Smooth muscle cell (in vitro differentiated cells): Measurements from ENCODE around the gene GGT1. TPM values are rescaled to one million over a fixed set of nuclear protein-coding genes. Genes with fewer than 3 reads are reported as not detected.
"Not testable (repeated sequence)": the region's sequence is repeated elsewhere in the genome, so short reads cannot be mapped to it uniquely, and the experiment has no call there.

Experiments
- DNase-seq: peaks from one replicate; lab custom pipeline; 2025; ENCODE audit not compliant: unreplicated experiment; lab: John Stamatoyannopoulos, UW
- H2AFZ ChIP-seq: fragments of 200-600 bp; sonication (generic); 2 replicates; pipeline ENCODE4 v1.6.0; 2016; ENCODE audit warnings: antibody characterized with exemption, low read depth, mild to moderate bottlenecking
- H3F3A ChIP-seq: fragments of 200-600 bp; sonication (generic); 2 replicates; pipeline ENCODE4 v1.6.0; 2017; ENCODE audit warnings: antibody characterized with exemption, low read depth
- H3K27ac ChIP-seq: fragments of 200-600 bp; sonication (generic); 2 replicates; pipeline ENCODE4 v1.5.1; 2016; ENCODE audit warnings: low read depth, mild to moderate bottlenecking
- H3K27me3 ChIP-seq: fragments of 200-600 bp; sonication (generic); 2 replicates; pipeline ENCODE4 v1.6.1; 2016; ENCODE audit warnings: low read depth, mild to moderate bottlenecking
- H3K36me3 ChIP-seq: fragments of 200-600 bp; sonication (generic); 2 replicates; pipeline ENCODE4 v1.5.1; 2016; ENCODE audit warnings: low read depth
- H3K4me1 ChIP-seq: fragments of 200-600 bp; sonication (generic); 2 replicates; pipeline ENCODE4 v1.5.1; 2016; ENCODE audit warnings: low read depth
- H3K4me2 ChIP-seq: fragments of 200-600 bp; sonication (generic); 2 replicates; pipeline ENCODE4 v1.6.0; 2016; ENCODE audit warnings: mild to moderate bottlenecking
- H3K4me3 ChIP-seq: fragments of 200-600 bp; sonication (generic); 2 replicates; pipeline ENCODE4 v1.5.1; 2016; ENCODE audit warnings: mild to moderate bottlenecking
- H3K79me2 ChIP-seq: fragments of 200-600 bp; sonication (generic); 2 replicates; pipeline ENCODE4 v1.6.0; 2016; ENCODE audit warnings: low read depth, mild to moderate bottlenecking
- H3K9ac ChIP-seq: fragments of 200-600 bp; sonication (generic); 2 replicates; pipeline ENCODE4 v1.6.0; 2016; ENCODE audit warnings: low read depth
- H3K9me3 ChIP-seq: fragments of 200-600 bp; sonication (generic); replicated peaks from 2 replicates; pipeline ENCODE4 v1.5.1; 2016; ENCODE audit warnings: low read depth
- H4K20me1 ChIP-seq: fragments of 200-600 bp; sonication (generic); 2 replicates; pipeline ENCODE4 v1.6.0; 2016; ENCODE audit warnings: low read depth
- WGBS: methylation state at CpG from one replicate; pipeline ENCODE4 v1.1.7; 2016; ENCODE audit warnings: low lambda C conversion rate; 5-methylcytosine and 5-hydroxymethylcytosine counted together
- polyA plus RNA-seq: library from polyadenylated mRNA; unstranded; fragments of >200 nt; fragmentation: Nextera tagmentation; extraction: Ambion mirVana; gene quantifications from 2 replicates; pipeline ENCODE4 v1.2.1, GENCODE V29; 2016
- total RNA-seq: library from RNA; depleted of rRNA; stranded (reverse); fragments of >200 nt; gene quantifications from 2 replicates; pipeline ENCODE4 v1.2.3, GENCODE V29; 2014
- TF ChIP-seq, protein P1 (sequence below): fragments of 200-600 bp; sonication (generic); IDR thresholded peaks from 2 replicates; pipeline ENCODE4 v1.5.1; 2017; ENCODE audit warnings: borderline replicate concordance, mild to moderate bottlenecking, antibody characterized with exemption; ENCODE audit not compliant: insufficient read depth, poor library complexity, severe bottlenecking

GGT1 gene
- total and polyA plus RNA-seq, 2 experiments from 2014 or later: 28.4 to 55.5 TPM

DNA sequence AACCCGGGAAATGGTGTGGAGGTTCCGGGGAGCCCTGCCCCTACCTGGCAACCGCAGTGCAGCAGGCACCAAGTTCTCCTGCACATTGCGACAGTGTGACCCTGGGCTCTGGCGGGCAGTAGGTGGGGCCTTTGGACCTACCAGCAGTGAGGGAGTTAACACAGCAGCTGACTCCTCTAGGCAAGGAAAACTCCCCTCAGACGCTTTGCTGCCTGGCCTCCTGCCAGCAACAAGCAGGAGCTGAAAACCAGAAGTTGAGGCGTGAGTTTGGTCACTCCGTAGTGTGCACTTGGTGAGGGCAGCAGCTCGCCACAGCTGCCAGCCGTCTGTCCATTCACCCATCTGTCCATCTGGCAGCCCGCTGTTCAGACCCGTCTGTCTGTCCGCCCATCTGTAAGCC, 29.6 kb downstream of the GGT1 start:
- H3K9ac ChIP-seq, H4K20me1 ChIP-seq, H3K4me3 ChIP-seq, H3K4me2 ChIP-seq, H3K36me3 ChIP-seq, H3K79me2 ChIP-seq, H3K9me3 ChIP-seq, H3K27me3 ChIP-seq, H3K27ac ChIP-seq, DNase-seq, H3K4me1 ChIP-seq, H2AFZ ChIP-seq, H3F3A ChIP-seq: not testable (repeated sequence)
- 36% methylated on average over 12 of the region's 13 CpGs for WGBS

GRCh38 chr22:24633231-24634023, 30.4 kb downstream of the GGT1 start:
- H3K27ac ChIP-seq, DNase-seq, H3F3A ChIP-seq, H3K4me1 ChIP-seq, H3K27me3 ChIP-seq, H3K36me3 ChIP-seq, H4K20me1 ChIP-seq, H3K9me3 ChIP-seq, H3K4me3 ChIP-seq, H3K9ac ChIP-seq, H2AFZ ChIP-seq, H3K79me2 ChIP-seq: not testable (repeated sequence)
- WGBS: 57% methylated on average over 16 of the region's 16 CpGs
- H3K4me2 ChIP-seq: peak overlapping the region; percentile 61

DNA sequence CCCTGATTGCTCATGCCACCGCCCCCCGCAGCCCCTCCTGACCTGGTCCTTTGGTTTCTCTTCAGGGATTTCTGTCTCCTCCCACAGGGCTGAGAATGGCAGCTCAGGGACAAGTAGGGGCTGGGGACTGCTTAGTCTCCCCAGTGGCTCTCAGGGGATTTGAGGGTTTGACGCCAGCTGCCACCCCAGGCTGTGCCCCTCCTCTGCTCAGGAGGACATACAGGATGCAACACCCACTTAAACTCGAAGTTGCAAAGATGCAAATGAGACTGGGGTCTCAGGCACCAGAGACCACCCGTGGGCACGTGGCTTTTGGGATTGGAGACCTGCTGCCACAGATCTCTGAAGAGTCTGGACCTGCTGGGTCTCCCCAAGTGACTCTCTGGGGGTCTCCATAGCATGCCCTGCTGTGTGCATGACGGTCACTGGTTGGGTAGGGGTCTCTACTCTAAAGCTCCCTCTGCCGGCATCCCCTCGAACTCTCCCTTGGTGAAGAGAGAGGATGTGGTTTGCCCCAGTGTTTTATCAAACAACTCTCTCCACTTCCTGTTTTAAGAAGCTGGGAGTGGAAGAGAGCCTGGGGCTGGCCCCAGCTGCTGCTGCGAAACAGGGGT, 31.9 kb downstream of the GGT1 start:
- H3K9ac ChIP-seq, H3K36me3 ChIP-seq, H3K4me1 ChIP-seq, H3F3A ChIP-seq, H3K27ac ChIP-seq, H3K79me2 ChIP-seq, H3K27me3 ChIP-seq, DNase-seq, H2AFZ ChIP-seq, H3K4me2 ChIP-seq, H3K9me3 ChIP-seq, H3K4me3 ChIP-seq, H4K20me1 ChIP-seq: not testable (repeated sequence)
- 71% methylated on average over 10 of the region's 10 CpGs for WGBS
- TF ChIP-seq, protein P1, sequence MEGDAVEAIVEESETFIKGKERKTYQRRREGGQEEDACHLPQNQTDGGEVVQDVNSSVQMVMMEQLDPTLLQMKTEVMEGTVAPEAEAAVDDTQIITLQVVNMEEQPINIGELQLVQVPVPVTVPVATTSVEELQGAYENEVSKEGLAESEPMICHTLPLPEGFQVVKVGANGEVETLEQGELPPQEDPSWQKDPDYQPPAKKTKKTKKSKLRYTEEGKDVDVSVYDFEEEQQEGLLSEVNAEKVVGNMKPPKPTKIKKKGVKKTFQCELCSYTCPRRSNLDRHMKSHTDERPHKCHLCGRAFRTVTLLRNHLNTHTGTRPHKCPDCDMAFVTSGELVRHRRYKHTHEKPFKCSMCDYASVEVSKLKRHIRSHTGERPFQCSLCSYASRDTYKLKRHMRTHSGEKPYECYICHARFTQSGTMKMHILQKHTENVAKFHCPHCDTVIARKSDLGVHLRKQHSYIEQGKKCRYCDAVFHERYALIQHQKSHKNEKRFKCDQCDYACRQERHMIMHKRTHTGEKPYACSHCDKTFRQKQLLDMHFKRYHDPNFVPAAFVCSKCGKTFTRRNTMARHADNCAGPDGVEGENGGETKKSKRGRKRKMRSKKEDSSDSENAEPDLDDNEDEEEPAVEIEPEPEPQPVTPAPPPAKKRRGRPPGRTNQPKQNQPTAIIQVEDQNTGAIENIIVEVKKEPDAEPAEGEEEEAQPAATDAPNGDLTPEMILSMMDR: peak; percentile 11

DNA sequence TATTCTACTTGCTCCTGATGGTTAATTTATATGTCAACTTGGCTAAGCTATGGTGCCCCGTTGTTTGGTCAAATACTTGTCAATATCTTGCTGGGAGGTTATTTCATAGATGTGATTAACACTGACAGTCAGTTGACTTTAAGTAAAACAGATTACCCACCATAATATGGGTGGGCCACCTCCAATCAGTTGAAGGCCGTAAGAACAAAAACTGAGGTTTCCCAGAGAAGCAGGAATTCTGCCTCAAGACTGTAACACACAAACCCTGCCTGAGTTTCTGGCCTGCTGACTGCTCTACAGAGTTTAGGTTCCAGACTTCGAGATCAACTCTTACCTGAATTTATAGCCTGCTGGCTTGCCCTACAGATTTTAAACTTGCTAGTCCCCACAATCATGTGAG, 33.5 kb downstream of the GGT1 start:
- WGBS: 97% methylated on average over 3 of the region's 3 CpGs
- not testable (repeated sequence) for H3K4me1 ChIP-seq, H3K79me2 ChIP-seq, H3F3A ChIP-seq, DNase-seq, H3K27me3 ChIP-seq, H3K36me3 ChIP-seq, H3K9me3 ChIP-seq, H3K4me2 ChIP-seq, H4K20me1 ChIP-seq, H3K27ac ChIP-seq, H3K9ac ChIP-seq, H3K4me3 ChIP-seq, H2AFZ ChIP-seq

- not testable (repeated sequence) for H3K9me3 ChIP-seq, H3K79me2 ChIP-seq, H3K27ac ChIP-seq, H3F3A ChIP-seq, H3K27me3 ChIP-seq, DNase-seq, H3K36me3 ChIP-seq, H4K20me1 ChIP-seq, H3K4me3 ChIP-seq, H3K4me2 ChIP-seq, H3K9ac ChIP-seq, H2AFZ ChIP-seq, H3K4me1 ChIP-seq
- 92% methylated on average over 1 of the region's 1 CpG for WGBS
These were observed 39.3 kb downstream of the GGT1 start for GRCh38 chr22:24642307-24642706.

DNA sequence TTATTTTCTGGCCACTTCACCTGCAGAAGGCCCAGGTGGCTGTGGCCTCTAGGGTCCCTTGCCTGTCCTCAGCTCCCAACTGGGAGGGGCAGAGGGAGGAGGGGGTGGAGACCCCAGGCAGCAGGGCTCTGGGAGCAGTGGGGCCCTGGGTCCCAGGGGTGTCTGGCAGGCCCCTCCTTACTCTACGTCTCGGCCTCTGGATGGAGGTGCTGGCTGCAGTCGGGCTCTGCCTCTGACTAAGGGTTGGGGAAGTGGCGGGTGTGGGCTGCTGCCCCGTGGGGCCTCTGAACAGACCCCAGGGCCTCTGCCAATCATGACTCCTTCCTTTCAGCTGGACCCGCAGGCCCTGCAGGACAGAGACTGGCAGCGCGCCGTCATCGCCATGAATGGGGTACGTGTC, 41.4 kb downstream of the GGT1 start:
- H3K27ac ChIP-seq, H3K27me3 ChIP-seq, H3K36me3 ChIP-seq, H3K4me1 ChIP-seq, H3F3A ChIP-seq, H3K4me2 ChIP-seq, H2AFZ ChIP-seq, H4K20me1 ChIP-seq, H3K4me3 ChIP-seq, DNase-seq, H3K9ac ChIP-seq, H3K79me2 ChIP-seq, H3K9me3 ChIP-seq: not testable (repeated sequence)
- 97% methylated on average over 11 of the region's 11 CpGs for WGBS

DNA sequence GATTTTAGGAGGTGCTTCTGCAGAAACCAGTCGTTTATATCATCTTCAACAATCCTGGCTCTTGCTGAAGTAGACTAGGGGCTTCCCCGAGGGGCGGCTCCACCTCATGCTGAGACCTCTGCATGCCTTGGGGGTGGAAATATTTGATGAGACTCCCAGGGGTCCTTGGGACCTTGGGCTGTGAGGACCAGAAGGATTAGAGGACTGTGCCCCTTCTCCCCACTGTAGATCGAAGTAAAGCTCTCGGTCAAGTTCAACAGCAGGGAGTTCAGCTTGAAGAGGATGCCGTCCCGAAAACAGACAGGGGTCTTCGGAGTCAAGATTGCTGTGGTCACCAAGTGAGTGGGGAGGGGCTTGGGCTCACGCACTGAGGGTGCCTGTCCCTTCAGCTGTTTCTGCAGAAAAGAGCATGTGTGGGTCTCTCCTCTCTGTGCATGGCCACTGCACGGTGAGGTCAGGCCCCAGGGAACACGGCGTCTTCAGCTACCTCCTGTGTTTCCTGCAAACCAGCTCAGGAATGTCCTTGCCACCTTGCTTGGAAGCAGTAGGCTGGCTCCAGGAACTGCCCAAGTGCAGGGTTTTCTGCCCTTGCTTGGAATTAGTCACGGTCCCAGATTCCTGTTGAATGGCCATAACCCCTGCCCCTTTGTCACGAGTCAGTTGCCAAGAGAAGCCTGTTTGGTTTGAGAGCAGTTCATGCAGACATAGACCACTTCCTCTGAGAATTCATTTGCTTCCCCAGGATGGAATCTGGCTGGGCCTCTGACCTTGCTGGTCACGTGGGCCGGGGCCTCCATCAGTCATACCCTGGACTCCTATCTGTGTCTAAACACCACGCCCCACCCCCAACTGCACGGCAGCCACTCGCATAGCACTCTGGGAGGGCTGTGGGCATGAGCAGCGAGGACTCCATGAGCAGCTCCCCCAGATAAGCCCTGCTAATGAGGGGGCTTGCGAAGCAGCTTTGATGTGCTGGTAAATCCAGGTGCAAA, 42.7 kb downstream of the GGT1 start:
- not testable (repeated sequence) for H4K20me1 ChIP-seq, H2AFZ ChIP-seq, H3K27ac ChIP-seq, H3K27me3 ChIP-seq, H3K9me3 ChIP-seq, H3K36me3 ChIP-seq, H3K4me2 ChIP-seq, H3F3A ChIP-seq, H3K9ac ChIP-seq, H3K79me2 ChIP-seq, H3K4me1 ChIP-seq, H3K4me3 ChIP-seq, DNase-seq
- 73% methylated on average over 8 of the region's 21 CpGs for WGBS
